ENCODE data around the gene SUGCT. TPM values are rescaled to one million over a fixed set of nuclear protein-coding genes. Genes with fewer than 3 reads are reported as not detected.

SUGCT gene
- total RNA-seq, 1 experiment from 2014 or later, result 5.4 TPM

GRCh38 chr7:40248681-40249080 is 113.9 kb downstream of the SUGCT start:
- no peak overlapping the region for H3K18ac ChIP-seq (ENCODE audit: insufficient read length, low read depth, low read length)
- H3K9ac ChIP-seq (ENCODE audit: extremely low read depth, insufficient read length, low read length), result no peak overlapping the region
- DNase-seq, result no peak
- H3K9me3 Mint-ChIP-seq, result no peaks in the 10 kb centered on the region
- no peak overlapping the region for H2BK20ac ChIP-seq (ENCODE audit: low read depth, low read length, poor library complexity, severe bottlenecking)
- peaks cover 5% of the 10 kb centered on the region in 2 experiments for H3K4me1 Mint-ChIP-seq
- H3K27me3 ChIP-seq (ENCODE audit: insufficient read depth, low read length), result no peaks in the 10 kb centered on the region
- H3K27me3 Mint-ChIP-seq (ENCODE audit: low read depth), result no peaks in the 10 kb centered on the region
- no peaks in the 10 kb centered on the region for H4K20me1 ChIP-seq (ENCODE audit: control insufficient read depth, insufficient read depth, insufficient read length)
- no peaks in the 10 kb centered on the region for H3K9me3 ChIP-seq (ENCODE audit: control insufficient read depth, low read depth, low read length)
- no peak overlapping the region for H2BK15ac ChIP-seq (ENCODE audit: low read depth, low read length)
- H4K91ac ChIP-seq (ENCODE audit: insufficient read length, low read depth, low read length), result no peak overlapping the region
- H3K4me2 ChIP-seq (ENCODE audit: insufficient read depth, insufficient read length, low read length), result no peak overlapping the region
- no peak overlapping the region for H2BK120ac ChIP-seq (ENCODE audit: low read depth, low read length, poor library complexity, severe bottlenecking)
- no peak overlapping the region for H3K56ac ChIP-seq (ENCODE audit: insufficient read length, low read depth, low read length)
- no peak overlapping the region for H3K4me3 Mint-ChIP-seq
- no peak overlapping the region for H2AFZ ChIP-seq (ENCODE audit: low read length)
- TF ChIP-seq CTCF (conservative IDR thresholded peaks at IDR 0.05), result no peak
- no peak overlapping the region for H2AK5ac ChIP-seq (ENCODE audit: insufficient read length, low read length)
- H3T11ph ChIP-seq (ENCODE audit: low read length), result no peak overlapping the region
- no peaks in the 10 kb centered on the region for H3K4me1 ChIP-seq (ENCODE audit: insufficient read depth, low read length)
- H3K79me2 ChIP-seq (ENCODE audit: insufficient read depth, low read length), result no peaks in the 10 kb centered on the region
- no peaks in the 10 kb centered on the region; a peak in 1 of 7 replicates for H3K36me3 Mint-ChIP-seq (ENCODE audit: insufficient read depth in 1 of 3, low read depth in 3 of 3)
- H3K23me2 ChIP-seq (ENCODE audit: insufficient read length, low read depth, low read length, poor library complexity, severe bottlenecking), result no peaks in the 10 kb centered on the region
- no CpG with 5 or more reads among the region's 8 CpGs for WGBS (ENCODE audit: extremely low coverage, insufficient read length, low lambda C conversion rate)
- H4K5ac ChIP-seq (ENCODE audit: insufficient read length, low read depth, low read length), result no peak overlapping the region
- no peak overlapping the region for H3K27ac ChIP-seq (ENCODE audit: insufficient read length, low read depth, low read length)
- no peak overlapping the region for H2BK5ac ChIP-seq (ENCODE audit: insufficient read length, low read length)
- H2BK12ac ChIP-seq (ENCODE audit: insufficient read length, low read depth, low read length), result no peak overlapping the region
- H3K14ac ChIP-seq (ENCODE audit: insufficient read depth, low read length), result no peak overlapping the region
- H4K8ac ChIP-seq (replicated peaks; ENCODE audit: insufficient read length, low read depth, low read length), result no peak overlapping the region
- H3K23ac ChIP-seq (ENCODE audit: insufficient read length, low read depth, low read length), result no peak overlapping the region
- H3K4ac ChIP-seq (ENCODE audit: low read depth, low read length), result no peak overlapping the region
- no peaks in the 10 kb centered on the region for H3K79me1 ChIP-seq (ENCODE audit: insufficient read depth, low read depth, low read length, poor library complexity, severe bottlenecking)
- no peak overlapping the region for H3K27ac Mint-ChIP-seq
